ENCODE data around the gene PDE12. TPM values are rescaled to one million over a fixed set of nuclear protein-coding genes. Genes with fewer than 3 reads are reported as not detected.

PDE12 gene
- total RNA-seq, 1 donor from 2014 or later, result 16.2 TPM

- peaks cover 31% of the 10 kb centered on the region for H3K36me3 Mint-ChIP-seq (ENCODE audit: low read depth, unreplicated experiment)
These were observed 21.7 kb downstream of the PDE12 start for GRCh38 chr3:57577801-57578200.

GRCh38 chr3:57582474-57583168 lies 26.5 kb downstream of the PDE12 start:
- DNase-seq (ENCODE audit: low read depth), result no peak
- H3K4me3 Mint-ChIP-seq (ENCODE audit: unreplicated experiment), result peak overlapping the region; percentile 47
- no peaks in the 10 kb centered on the region for H3K9me3 ChIP-seq (ENCODE audit: insufficient read depth, low read depth, low read length)
- H3K9me3 Mint-ChIP-seq (ENCODE audit: unreplicated experiment), result no peaks in the 10 kb centered on the region
- no peak overlapping the region for H3K4me2 ChIP-seq (ENCODE audit: low read length)
- H3K4me1 Mint-ChIP-seq (ENCODE audit: low read depth, unreplicated experiment), result peaks cover 18% of the 10 kb centered on the region
- no peaks in the 10 kb centered on the region for H3K27me3 Mint-ChIP-seq (ENCODE audit: low read depth, unreplicated experiment)
- no peak overlapping the region for H3K27ac Mint-ChIP-seq (ENCODE audit: unreplicated experiment)
- no peaks in the 10 kb centered on the region for H3K4me1 ChIP-seq (ENCODE audit: insufficient read depth, low read length)
- TF ChIP-seq CTCF (IDR thresholded peaks at IDR 0.05; ENCODE audit: insufficient read depth, low read depth, low read length), result no peak
- no peak overlapping the region for H3K9ac ChIP-seq (ENCODE audit: low read length)
- no peak overlapping the region for H3K27ac ChIP-seq (ENCODE audit: low read depth, low read length)
- H3K27me3 ChIP-seq (ENCODE audit: insufficient read depth, low read length), result no peaks in the 10 kb centered on the region
- peaks cover 100% of the 10 kb centered on the region for H4K20me1 ChIP-seq (ENCODE audit: insufficient read depth, low read length)
- peaks cover 100% of the 10 kb centered on the region for H3K79me2 ChIP-seq (ENCODE audit: insufficient read depth, low read length)
- H3K36me3 ChIP-seq (ENCODE audit: insufficient read depth, low read length), result peaks cover 52% of the 10 kb centered on the region
- peaks cover 9% of the 10 kb centered on the region for H3K36me3 Mint-ChIP-seq (ENCODE audit: low read depth, unreplicated experiment)
- no peak overlapping the region for H2AFZ ChIP-seq (ENCODE audit: low read depth, low read length)
- no peak for FAIRE-seq
- no peak overlapping the region for H3K4me3 ChIP-seq (ENCODE audit: insufficient read depth, low read depth, low read length)

More at GRCh38 chr3:57577801-57578200, 21.7 kb downstream of the PDE12 start:
- Mint-ChIP-seq H3K27ac (ENCODE audit: unreplicated experiment) (peak overlapping the region; percentile 63), H3K4me3 (ENCODE audit: unreplicated experiment) (no peak overlapping the region), H3K27me3 (ENCODE audit: low read depth, unreplicated experiment) (no peaks in the 10 kb centered on the region), H3K4me1 (ENCODE audit: low read depth, unreplicated experiment) (peaks cover 16% of the 10 kb centered on the region), H3K9me3 (ENCODE audit: unreplicated experiment) (no peaks in the 10 kb centered on the region)
- FAIRE-seq (no peak), DNase-seq (ENCODE audit: low read depth) (no peak)
- no peaks in the 10 kb centered on the region for H3K9me3 ChIP-seq (ENCODE audit: insufficient read depth, low read depth, low read length)
- no peaks in the 10 kb centered on the region for H3K27me3 ChIP-seq (ENCODE audit: insufficient read depth, low read length)
- H3K27ac ChIP-seq (ENCODE audit: low read depth, low read length), result no peak overlapping the region
- no peak overlapping the region for H3K4me2 ChIP-seq (ENCODE audit: low read length)
- H4K20me1 ChIP-seq (ENCODE audit: insufficient read depth, low read length), result peaks cover 98% of the 10 kb centered on the region
- H3K36me3 ChIP-seq (ENCODE audit: insufficient read depth, low read length), result peaks cover 81% of the 10 kb centered on the region
- no peak for TF ChIP-seq CTCF (IDR thresholded peaks at IDR 0.05; ENCODE audit: insufficient read depth, low read depth, low read length)
- no peak for TF ChIP-seq EZH2 (IDR thresholded peaks at IDR 0.05; ENCODE audit: insufficient read depth, low read length)
- H3K9ac ChIP-seq (ENCODE audit: low read length), result no peak overlapping the region
- no peak overlapping the region for H2AFZ ChIP-seq (ENCODE audit: low read depth, low read length)
- peaks cover 98% of the 10 kb centered on the region for H3K79me2 ChIP-seq (ENCODE audit: insufficient read depth, low read length)
- no peak overlapping the region for H3K4me3 ChIP-seq (ENCODE audit: insufficient read depth, low read depth, low read length)
- no peaks in the 10 kb centered on the region for H3K4me1 ChIP-seq (ENCODE audit: insufficient read depth, low read length)

GRCh38 chr3:57583544-57583943 lies 27.5 kb downstream of the PDE12 start:
- Mint-ChIP-seq H3K27me3 (ENCODE audit: low read depth, unreplicated experiment) (no peaks in the 10 kb centered on the region), H3K36me3 (ENCODE audit: low read depth, unreplicated experiment) (peaks cover 7% of the 10 kb centered on the region), H3K9me3 (ENCODE audit: unreplicated experiment) (no peaks in the 10 kb centered on the region), H3K4me3 (ENCODE audit: unreplicated experiment) (peak overlapping the region; percentile 27), H3K4me1 (ENCODE audit: low read depth, unreplicated experiment) (peaks cover 18% of the 10 kb centered on the region), H3K27ac (ENCODE audit: unreplicated experiment) (no peak overlapping the region)
- H4K20me1 ChIP-seq (ENCODE audit: insufficient read depth, low read length), result peaks cover 100% of the 10 kb centered on the region
- H3K4me1 ChIP-seq (ENCODE audit: insufficient read depth, low read length), result no peaks in the 10 kb centered on the region
- TF ChIP-seq EZH2 (IDR thresholded peaks at IDR 0.05; ENCODE audit: insufficient read depth, low read length), result no peak
- TF ChIP-seq CTCF (IDR thresholded peaks at IDR 0.05; ENCODE audit: insufficient read depth, low read depth, low read length), result no peak
- H3K27ac ChIP-seq (ENCODE audit: low read depth, low read length), result no peak overlapping the region
- peaks cover 100% of the 10 kb centered on the region for H3K79me2 ChIP-seq (ENCODE audit: insufficient read depth, low read length)
- H3K4me3 ChIP-seq (ENCODE audit: insufficient read depth, low read depth, low read length), result no peak overlapping the region
- peak overlapping the region; percentile 3 for H3K4me2 ChIP-seq (ENCODE audit: low read length)
- H3K9me3 ChIP-seq (ENCODE audit: insufficient read depth, low read depth, low read length), result no peaks in the 10 kb centered on the region
- DNase-seq (ENCODE audit: low read depth) (no peak), FAIRE-seq (no peak)
- no peaks in the 10 kb centered on the region for H3K27me3 ChIP-seq (ENCODE audit: insufficient read depth, low read length)
- peaks cover 44% of the 10 kb centered on the region for H3K36me3 ChIP-seq (ENCODE audit: insufficient read depth, low read length)
- no peak overlapping the region for H2AFZ ChIP-seq (ENCODE audit: low read depth, low read length)
- no peak overlapping the region for H3K9ac ChIP-seq (ENCODE audit: low read length)

Data from astrocyte (in vitro differentiated cells and primary cell).